ENCODE data around the gene RNU11. TPM values are rescaled to one million over a fixed set of nuclear protein-coding genes. Genes with fewer than 3 reads are reported as not detected.

RNU11 gene
- under 0.01 TPM in 1 of 2 replicates, not detected in the other for total RNA-seq

DNA sequence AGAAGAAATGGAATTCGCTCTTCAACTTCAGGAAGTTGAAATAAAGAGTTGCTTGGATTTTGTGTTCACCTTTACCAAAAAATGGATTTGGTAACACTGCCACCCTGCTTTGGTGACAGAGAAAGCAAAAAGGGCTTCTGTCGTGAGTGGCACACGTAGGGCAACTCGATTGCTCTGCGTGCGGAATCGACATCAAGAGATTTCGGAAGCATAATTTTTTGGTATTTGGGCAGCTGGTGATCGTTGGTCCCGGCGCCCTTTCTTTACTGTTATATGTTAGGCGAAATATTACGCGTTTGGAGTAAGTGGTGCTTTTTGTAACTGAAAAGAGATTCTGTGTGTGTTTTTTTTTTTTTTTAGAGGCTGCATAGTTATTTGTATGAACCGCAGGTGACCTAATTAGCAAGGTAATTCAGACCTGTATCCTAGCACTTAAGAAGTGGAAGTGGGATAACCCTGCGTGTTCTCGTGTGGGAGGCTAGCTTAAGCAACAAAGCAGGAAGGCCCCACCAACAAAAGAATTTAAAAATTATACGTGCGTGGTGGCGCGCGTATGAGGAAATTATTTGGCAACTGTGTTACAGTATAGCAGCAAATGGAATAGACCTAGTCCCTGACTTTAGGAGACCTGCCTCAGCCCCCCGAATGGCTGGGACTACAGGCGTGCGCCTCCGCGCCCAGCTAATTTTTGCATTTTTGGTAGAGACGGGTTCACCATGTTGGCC, at the start of gene RNU11:
TSS of gene RNU11 (plus strand) at position 127 of the 725 bp plus-strand sequence.

DNA sequence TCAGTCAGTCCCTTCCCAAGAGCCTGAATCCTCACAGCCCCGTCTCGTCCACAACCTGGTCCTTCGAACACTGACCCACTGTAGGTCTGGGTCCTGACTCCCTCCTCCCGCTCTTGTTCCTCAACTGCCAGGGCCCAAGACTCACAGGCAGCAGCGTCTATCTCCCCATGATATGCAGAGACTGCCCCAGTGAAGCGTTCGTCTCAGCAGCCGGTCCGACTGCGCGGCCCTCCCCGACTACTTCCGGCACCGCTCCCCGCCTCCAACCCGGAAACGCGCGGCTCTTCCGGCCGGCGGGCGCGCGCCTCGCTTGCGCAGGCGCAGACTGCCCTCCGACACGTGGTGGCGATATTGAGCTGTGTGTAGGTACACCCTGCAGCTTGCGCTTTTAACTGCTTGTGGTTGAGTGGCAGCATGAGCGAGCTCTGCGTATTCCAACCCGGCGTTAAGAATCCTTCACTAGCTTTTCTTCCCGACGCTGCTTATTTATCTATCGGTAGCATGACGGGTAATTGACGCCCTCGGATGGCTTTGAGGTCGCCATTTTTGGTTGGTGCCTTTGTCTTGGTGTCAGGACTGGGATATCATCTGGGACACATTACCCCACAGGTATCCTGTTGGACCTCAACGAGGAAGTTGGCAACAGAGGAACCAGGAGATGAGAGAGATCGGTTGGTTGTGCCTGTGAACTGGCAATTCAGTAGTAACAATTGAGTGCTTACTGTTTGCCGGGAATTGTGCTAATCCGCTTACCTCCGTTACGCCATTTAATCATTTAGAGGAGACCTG, 5.4 kb upstream of the RNU11 start, which contains the start of gene TAF12:
TSS of gene TAF12 (minus strand) at position 221 of the 789 bp plus-strand sequence. CDS start 20,986 bp downstream, outside the sequence.

DNA sequence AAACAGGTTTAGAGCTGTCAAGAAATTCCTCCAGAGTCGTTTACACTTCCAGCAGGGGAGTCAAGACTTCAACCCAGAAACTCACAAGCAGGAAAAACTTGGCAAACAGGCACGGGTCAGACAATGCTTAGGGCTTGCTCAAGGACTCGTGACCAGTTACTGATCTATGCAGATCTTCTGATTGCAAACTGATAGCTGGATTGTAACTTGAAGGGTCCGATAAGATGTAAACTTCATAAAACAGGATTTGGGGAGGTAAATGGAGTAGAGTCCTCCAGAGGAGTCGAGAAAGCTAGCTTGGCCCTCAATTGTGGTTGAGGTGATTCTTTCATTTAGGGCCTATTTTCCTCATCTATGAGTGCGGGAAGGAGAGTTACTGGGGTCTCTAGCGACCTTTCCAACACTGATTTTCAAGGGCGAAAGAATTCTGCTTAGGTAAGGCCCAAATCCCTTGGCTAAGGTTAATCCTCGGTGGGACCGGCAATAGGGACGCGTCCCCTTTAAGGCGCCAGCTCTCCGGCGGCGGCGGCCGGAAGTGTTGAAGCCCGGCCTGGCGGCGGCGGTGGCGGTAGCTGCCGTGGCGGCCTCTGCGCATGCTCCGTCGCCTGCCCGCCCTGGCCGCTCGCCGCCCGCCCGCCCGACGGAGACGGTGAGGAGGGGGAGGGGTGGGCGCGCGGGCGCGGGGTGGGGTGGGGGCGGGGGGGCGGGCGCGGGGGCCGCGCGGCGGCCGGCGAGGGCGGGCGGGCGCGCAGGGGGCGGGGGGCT, 20.0 kb downstream of the RNU11 start, which contains the start of gene GMEB1:
TSS of gene GMEB1 (plus strand) at position 594 of the 765 bp plus-strand sequence. CDS start 14,829 bp downstream, outside the sequence.

Other genes with a start within 250 kb of the RNU11 start
- gene RCC1, start 142.6 kb upstream of the RNU11 start, total RNA-seq: 30.9 and 50.3 TPM in 2 replicates
- 20.6 and 25.8 TPM in 2 replicates for gene TRNAU1AP, start 95.5 kb upstream of the RNU11 start, total RNA-seq
- 5.8 and 8.0 TPM in 2 replicates for gene RAB42, start 56.3 kb upstream of the RNU11 start, total RNA-seq
- gene TAF12, start 5.5 kb upstream of the RNU11 start, total RNA-seq: 25.0 and 29.7 TPM in 2 replicates
- gene GMEB1, start 20.2 kb downstream of the RNU11 start, total RNA-seq: 6.5 and 8.0 TPM in 2 replicates
- gene YTHDF2, start 88.3 kb downstream of the RNU11 start, total RNA-seq: 71.0 and 80.8 TPM in 2 replicates
- gene OPRD1, start 163.6 kb downstream of the RNU11 start, total RNA-seq: under 0.01 TPM in 1 of 2 replicates, not detected in the other